ENCODE measurements around the gene OVOL2.

The OVOL2 gene

GRCh38 chr20:17985388-17986018 lies 72.2 kb downstream of the OVOL2 start:
- DNase-seq (ENCODE audit: low read depth in 3 of 3), result no peak

GRCh38 chr20:17976305-17976704 lies 81.4 kb downstream of the OVOL2 start:
- no peak for DNase-seq (ENCODE audit: low read depth in 3 of 3)
